ENCODE measurements around the gene CAMK1D. TPM values are rescaled to one million over a fixed set of nuclear protein-coding genes. Genes with fewer than 3 reads are reported as not detected.

Gene CAMK1D
- total RNA-seq, 1 donor from 2014 or later = 7.6 TPM

DNA sequence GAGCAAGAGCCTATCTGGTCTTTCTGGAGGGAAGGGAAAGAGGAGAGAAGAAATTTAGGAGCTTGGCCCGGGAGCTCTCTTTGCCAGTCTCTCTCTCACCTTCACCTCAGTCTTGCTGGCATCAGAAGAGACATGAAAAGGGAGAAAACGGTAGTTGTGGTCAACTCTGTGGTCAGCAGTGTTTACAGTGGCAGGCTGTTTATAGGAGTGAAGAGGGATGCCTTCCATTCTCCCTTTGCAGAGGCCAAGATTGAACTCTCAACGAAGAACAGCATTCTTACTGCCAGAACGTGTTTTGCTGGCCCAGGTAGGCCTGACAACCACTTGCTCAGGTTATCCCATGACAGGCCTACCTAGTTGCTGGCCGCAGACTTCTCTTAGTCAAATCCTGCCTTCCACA, 518.9 kb downstream of the CAMK1D start:
- TF ChIP-seq, protein P1, sequence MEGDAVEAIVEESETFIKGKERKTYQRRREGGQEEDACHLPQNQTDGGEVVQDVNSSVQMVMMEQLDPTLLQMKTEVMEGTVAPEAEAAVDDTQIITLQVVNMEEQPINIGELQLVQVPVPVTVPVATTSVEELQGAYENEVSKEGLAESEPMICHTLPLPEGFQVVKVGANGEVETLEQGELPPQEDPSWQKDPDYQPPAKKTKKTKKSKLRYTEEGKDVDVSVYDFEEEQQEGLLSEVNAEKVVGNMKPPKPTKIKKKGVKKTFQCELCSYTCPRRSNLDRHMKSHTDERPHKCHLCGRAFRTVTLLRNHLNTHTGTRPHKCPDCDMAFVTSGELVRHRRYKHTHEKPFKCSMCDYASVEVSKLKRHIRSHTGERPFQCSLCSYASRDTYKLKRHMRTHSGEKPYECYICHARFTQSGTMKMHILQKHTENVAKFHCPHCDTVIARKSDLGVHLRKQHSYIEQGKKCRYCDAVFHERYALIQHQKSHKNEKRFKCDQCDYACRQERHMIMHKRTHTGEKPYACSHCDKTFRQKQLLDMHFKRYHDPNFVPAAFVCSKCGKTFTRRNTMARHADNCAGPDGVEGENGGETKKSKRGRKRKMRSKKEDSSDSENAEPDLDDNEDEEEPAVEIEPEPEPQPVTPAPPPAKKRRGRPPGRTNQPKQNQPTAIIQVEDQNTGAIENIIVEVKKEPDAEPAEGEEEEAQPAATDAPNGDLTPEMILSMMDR (IDR thresholded peaks at IDR 0.05; ENCODE audit: unreplicated experiment) = no peak
- Mint-ChIP-seq H3K27ac (no peak overlapping the region), H3K4me1 (no peaks in the 10 kb centered on the region), H3K9me3 (peaks cover 15% of the 10 kb centered on the region), H3K27me3 (ENCODE audit: low read depth) (peaks cover 16% of the 10 kb centered on the region), H3K4me3 (no peak overlapping the region), H3K36me3 (no peaks in the 10 kb centered on the region)
- DNase-seq (ENCODE audit: low spot score in 2 of 2, unreplicated experiment in 2 of 2) = no peak

DNA sequence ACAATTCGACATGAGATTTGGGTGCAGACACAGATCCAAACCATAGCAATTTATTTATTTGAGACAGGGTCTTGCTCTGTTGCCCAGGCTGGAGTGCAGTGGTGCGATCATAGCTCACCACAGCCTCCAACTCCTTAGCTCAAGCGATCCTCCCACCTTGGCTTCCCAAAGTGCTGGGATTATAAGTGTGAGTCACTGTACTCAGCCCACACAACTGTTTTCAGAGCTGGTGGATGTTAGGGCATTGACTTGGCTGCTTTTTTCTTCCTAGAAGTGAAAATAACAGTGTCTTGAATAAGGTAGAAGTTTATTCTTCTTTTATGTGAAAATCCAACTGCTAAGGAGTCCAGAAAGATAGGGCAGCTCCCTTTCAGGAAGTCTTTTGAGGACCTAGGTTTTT, 520.1 kb downstream of the CAMK1D start:
- Mint-ChIP-seq H3K4me1 (no peaks in the 10 kb centered on the region), H3K36me3 (no peaks in the 10 kb centered on the region), H3K27me3 (ENCODE audit: low read depth) (peaks cover 16% of the 10 kb centered on the region), H3K4me3 (no peak overlapping the region), H3K9me3 (peaks cover 15% of the 10 kb centered on the region), H3K27ac (no peak overlapping the region)
- TF ChIP-seq, protein P1 (IDR thresholded peaks at IDR 0.05; ENCODE audit: unreplicated experiment) = no peak
- DNase-seq (ENCODE audit: low spot score in 2 of 2, unreplicated experiment in 2 of 2) = no peak

DNA sequence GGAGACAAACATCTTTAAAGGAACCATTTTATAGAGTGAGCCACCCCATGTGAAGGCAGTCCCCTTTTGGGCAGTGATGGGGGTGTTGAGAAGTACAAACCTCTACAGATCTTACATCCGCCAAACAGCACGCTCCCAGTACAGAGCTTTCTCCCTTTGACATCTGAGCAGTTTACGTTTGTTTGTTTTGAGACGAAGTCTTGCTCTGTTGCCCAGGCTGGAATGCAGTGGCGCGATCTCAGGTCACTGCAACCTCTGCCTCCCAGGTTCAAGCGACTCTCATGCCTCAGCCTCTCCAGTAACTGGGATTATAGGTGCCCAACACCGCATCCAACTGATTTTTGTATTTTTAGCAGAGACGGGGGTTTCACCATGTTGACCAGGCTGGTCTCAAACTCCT, 523.2 kb downstream of the CAMK1D start:
- Mint-ChIP-seq H3K27me3 (ENCODE audit: low read depth) (peaks cover 16% of the 10 kb centered on the region), H3K4me3 (no peak overlapping the region), H3K9me3 (peaks cover 7% of the 10 kb centered on the region), H3K27ac (no peak overlapping the region), H3K4me1 (no peaks in the 10 kb centered on the region), H3K36me3 (no peaks in the 10 kb centered on the region)
- TF ChIP-seq, protein P1 (IDR thresholded peaks at IDR 0.05; ENCODE audit: unreplicated experiment) = no peak
- no peak for DNase-seq (ENCODE audit: low spot score in 2 of 2, unreplicated experiment in 2 of 2)

DNA sequence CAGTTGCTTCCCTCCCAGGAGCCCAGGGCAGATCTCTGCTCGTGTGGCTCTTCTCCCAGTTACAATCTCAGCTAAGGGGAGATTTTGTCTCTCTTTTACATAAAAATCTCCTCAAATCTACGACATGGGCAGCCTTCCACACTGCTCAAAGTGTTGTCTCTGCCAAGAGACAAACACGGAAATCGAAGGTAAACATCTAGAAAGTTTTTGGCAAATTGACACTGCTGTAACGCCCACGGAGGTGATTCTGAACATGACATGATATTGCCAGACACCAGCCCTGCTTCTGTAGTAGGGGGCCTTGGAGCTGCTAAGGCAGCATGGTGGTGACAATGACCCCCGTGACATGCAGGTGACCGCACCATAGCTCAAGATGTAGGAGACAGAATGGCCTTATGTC, 523.8 kb downstream of the CAMK1D start:
- Mint-ChIP-seq H3K4me3 (no peak overlapping the region), H3K27me3 (ENCODE audit: low read depth) (peaks cover 16% of the 10 kb centered on the region), H3K36me3 (no peaks in the 10 kb centered on the region), H3K27ac (no peak overlapping the region), H3K9me3 (peaks cover 5% of the 10 kb centered on the region), H3K4me1 (no peaks in the 10 kb centered on the region)
- no peak for DNase-seq (ENCODE audit: low spot score in 2 of 2, unreplicated experiment in 2 of 2)
- TF ChIP-seq, protein P1 (IDR thresholded peaks at IDR 0.05; ENCODE audit: unreplicated experiment) = no peak

DNA sequence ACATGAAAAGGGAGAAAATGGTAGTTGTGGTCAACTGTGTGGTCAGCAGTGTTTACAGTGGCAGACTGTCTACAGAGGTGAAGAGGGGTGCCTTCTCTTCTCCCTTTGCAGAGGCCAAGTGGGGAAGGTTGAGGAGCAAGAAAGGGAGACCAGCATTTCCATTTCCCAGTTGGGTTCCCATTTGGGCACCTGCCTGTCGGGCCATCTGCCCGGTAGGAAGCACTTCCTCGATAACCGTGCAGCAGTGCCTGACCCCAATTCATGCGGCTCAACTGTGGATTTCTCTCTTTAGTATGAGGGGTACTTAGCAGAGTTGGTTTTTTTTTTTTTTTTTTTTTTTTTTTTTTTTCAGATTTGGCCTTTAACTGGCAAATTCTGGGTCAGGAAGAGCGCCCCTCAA, 525.2 kb downstream of the CAMK1D start:
- DNase-seq (ENCODE audit: low spot score in 2 of 2, unreplicated experiment in 2 of 2) = no peak
- no peaks in the 10 kb centered on the region for H3K4me1 Mint-ChIP-seq
- H3K4me3 Mint-ChIP-seq = no peak overlapping the region
- TF ChIP-seq, protein P1 (IDR thresholded peaks at IDR 0.05; ENCODE audit: unreplicated experiment) = no peak
- no peak overlapping the region for H3K27ac Mint-ChIP-seq
- no peaks in the 10 kb centered on the region for H3K36me3 Mint-ChIP-seq
- peaks cover 16% of the 10 kb centered on the region for H3K9me3 Mint-ChIP-seq
- peaks cover 23% of the 10 kb centered on the region for H3K27me3 Mint-ChIP-seq (ENCODE audit: low read depth)

DNA sequence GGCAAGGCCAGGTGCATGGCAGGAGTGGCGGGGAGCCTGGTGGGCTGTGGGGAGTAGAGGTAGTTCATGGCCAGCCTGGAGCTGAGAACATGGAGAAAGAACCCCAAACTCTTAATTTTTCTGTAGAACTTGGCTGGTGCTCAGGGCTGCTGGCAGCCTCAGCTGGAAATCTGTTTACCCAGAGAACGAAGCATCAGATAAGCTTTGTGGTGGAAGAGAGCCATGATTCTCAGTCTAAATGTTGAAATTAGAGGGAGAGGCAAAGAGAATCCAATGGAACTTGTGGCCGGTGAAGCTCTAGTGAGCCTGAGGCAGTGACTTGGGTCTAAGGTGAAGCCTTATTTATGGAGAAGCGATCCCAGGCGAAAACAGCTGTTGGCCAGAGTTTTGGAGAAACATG, 525.8 kb downstream of the CAMK1D start:
- H3K9me3 Mint-ChIP-seq = peaks cover 21% of the 10 kb centered on the region
- no peak for DNase-seq (ENCODE audit: low spot score in 2 of 2, unreplicated experiment in 2 of 2)
- H3K36me3 Mint-ChIP-seq = no peaks in the 10 kb centered on the region
- TF ChIP-seq, protein P1 (IDR thresholded peaks at IDR 0.05; ENCODE audit: unreplicated experiment) = no peak
- H3K27me3 Mint-ChIP-seq (ENCODE audit: low read depth) = peaks cover 23% of the 10 kb centered on the region
- no peak overlapping the region for H3K4me3 Mint-ChIP-seq
- no peak overlapping the region for H3K27ac Mint-ChIP-seq
- H3K4me1 Mint-ChIP-seq = no peaks in the 10 kb centered on the region

Data from mesothelial cell of epicardium (in vitro differentiated cells).